ENCODE measurements around the gene CCDC74B.
"Not testable (repeated sequence)": the region's sequence is repeated elsewhere in the genome, so short reads cannot be mapped to it uniquely, and the experiment has no call there.

GRCh38 chr2:130143266-130144039 lies 1.5 kb downstream of the CCDC74B start:
- TF ChIP-seq EZH2, CTCF, EZH2phosphoT487 (IDR thresholded peaks at IDR 0.05): not testable (repeated sequence)

Data from neural progenitor cell (in vitro differentiated cells).